Measurements from ENCODE around the gene PLPPR4.

DNA sequence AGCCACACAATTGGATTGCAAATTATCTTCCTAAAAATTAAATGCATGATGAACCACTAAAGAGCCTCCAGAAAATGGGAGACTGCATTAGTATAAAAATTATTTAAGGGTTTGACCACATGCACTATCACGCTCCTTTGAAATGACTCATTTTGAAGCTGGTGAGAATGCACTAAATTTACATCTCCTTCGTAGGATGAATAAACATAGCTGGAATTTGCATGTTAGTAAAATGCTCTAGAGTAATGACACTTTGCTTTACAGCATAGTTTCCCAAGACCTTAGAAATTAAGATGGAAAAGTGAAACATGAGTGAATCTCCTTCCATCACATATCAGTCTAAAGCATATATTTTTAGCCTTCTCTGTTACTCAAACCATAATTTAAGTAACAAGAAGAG, 2.4 kb downstream of the PLPPR4 start:
- TF ChIP-seq, protein P1, sequence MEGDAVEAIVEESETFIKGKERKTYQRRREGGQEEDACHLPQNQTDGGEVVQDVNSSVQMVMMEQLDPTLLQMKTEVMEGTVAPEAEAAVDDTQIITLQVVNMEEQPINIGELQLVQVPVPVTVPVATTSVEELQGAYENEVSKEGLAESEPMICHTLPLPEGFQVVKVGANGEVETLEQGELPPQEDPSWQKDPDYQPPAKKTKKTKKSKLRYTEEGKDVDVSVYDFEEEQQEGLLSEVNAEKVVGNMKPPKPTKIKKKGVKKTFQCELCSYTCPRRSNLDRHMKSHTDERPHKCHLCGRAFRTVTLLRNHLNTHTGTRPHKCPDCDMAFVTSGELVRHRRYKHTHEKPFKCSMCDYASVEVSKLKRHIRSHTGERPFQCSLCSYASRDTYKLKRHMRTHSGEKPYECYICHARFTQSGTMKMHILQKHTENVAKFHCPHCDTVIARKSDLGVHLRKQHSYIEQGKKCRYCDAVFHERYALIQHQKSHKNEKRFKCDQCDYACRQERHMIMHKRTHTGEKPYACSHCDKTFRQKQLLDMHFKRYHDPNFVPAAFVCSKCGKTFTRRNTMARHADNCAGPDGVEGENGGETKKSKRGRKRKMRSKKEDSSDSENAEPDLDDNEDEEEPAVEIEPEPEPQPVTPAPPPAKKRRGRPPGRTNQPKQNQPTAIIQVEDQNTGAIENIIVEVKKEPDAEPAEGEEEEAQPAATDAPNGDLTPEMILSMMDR (IDR thresholded peaks at IDR 0.05; ENCODE audit: poor library complexity): no peak
- no peak for TF ChIP-seq EZH2 (IDR thresholded peaks at IDR 0.05; ENCODE audit: borderline replicate concordance)
